OCI-M2 (cell line): ENCODE results near the gene L1CAM.

Experiments used
- DNase-seq: peaks from one replicate; lab custom pipeline; 2025; ENCODE audit not compliant: unreplicated experiment; lab: John Stamatoyannopoulos, UW

Gene L1CAM, protein sequence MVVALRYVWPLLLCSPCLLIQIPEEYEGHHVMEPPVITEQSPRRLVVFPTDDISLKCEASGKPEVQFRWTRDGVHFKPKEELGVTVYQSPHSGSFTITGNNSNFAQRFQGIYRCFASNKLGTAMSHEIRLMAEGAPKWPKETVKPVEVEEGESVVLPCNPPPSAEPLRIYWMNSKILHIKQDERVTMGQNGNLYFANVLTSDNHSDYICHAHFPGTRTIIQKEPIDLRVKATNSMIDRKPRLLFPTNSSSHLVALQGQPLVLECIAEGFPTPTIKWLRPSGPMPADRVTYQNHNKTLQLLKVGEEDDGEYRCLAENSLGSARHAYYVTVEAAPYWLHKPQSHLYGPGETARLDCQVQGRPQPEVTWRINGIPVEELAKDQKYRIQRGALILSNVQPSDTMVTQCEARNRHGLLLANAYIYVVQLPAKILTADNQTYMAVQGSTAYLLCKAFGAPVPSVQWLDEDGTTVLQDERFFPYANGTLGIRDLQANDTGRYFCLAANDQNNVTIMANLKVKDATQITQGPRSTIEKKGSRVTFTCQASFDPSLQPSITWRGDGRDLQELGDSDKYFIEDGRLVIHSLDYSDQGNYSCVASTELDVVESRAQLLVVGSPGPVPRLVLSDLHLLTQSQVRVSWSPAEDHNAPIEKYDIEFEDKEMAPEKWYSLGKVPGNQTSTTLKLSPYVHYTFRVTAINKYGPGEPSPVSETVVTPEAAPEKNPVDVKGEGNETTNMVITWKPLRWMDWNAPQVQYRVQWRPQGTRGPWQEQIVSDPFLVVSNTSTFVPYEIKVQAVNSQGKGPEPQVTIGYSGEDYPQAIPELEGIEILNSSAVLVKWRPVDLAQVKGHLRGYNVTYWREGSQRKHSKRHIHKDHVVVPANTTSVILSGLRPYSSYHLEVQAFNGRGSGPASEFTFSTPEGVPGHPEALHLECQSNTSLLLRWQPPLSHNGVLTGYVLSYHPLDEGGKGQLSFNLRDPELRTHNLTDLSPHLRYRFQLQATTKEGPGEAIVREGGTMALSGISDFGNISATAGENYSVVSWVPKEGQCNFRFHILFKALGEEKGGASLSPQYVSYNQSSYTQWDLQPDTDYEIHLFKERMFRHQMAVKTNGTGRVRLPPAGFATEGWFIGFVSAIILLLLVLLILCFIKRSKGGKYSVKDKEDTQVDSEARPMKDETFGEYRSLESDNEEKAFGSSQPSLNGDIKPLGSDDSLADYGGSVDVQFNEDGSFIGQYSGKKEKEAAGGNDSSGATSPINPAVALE

DNA sequence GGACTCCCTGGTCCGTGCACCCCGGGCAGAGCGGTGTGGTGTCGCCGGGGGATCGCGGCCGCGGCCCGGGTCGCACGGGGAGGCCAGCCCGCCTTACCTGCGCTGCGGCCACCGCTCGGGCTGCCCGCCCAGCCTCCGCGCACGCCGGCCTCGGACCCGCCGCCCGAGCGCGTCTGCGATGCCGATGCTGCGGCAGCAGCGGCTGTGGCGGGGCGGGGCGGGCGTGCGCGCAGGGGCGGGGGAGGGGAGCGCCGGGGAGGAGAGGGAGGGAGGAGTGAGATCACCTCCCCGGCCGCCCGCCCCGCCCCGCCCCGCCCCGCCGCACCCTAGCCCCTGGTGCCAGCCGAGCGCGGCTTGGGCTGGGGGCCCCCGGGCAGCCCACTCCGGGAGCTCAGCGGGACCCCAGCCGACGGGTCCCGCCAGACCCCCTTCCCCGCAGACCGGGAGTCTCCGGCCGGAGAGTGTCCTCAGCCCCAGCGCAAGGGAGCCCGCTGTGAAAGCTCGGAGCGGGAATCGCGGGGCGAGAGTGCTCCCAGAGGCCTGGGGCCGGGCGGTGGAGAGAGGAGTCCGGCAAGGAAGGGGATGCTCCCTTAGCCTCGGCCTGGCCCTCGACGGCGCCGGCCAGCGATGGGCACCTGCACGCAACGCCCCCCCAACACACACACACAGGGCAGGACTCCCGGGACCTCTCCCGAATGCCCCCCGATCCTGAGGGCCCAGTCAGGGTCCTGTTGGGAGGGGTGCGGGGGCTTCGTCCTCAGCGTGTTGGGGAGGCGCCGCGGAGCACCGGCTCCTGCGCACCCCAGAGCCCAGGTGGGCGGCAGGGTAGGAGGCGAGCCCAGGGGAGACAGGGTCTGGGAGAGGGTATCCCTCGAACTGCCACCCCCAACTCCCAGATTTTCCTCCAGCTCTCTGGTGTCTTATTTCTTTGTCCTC lies at the start of gene L1CAM:
Gene L1CAM, minus strand, starts transcription at position 206 of the 936 bp plus-strand sequence. CDS start 10,337 bp downstream, outside the sequence.
- DNase-seq, result no peak

DNA sequence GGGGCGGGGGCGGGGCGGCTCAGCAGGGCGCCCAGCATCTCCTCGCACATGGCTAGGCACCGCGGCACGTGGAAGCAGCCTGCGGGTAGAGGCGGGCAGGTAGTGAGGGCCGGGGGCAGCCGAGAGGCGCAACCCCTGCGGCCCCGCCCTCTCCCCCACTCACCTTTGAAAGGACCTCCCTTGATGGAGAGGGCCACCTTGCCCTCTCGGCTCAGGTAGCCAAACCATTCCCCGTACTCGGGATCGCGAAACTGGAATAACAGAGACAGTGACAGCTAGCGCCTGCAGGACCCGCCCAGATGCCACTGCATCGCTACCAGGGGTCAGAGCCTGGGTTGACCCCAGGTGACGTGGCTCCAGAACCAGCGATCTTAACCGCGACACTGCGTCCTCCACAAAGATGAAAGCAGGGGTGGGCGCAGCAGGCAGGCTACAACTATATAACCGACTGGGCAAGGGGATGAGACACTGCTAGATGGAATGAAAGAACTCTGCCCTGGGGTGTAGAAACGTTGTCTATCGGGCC lies 49.4 kb upstream of the L1CAM start:
- DNase-seq, result no peak

DNA sequence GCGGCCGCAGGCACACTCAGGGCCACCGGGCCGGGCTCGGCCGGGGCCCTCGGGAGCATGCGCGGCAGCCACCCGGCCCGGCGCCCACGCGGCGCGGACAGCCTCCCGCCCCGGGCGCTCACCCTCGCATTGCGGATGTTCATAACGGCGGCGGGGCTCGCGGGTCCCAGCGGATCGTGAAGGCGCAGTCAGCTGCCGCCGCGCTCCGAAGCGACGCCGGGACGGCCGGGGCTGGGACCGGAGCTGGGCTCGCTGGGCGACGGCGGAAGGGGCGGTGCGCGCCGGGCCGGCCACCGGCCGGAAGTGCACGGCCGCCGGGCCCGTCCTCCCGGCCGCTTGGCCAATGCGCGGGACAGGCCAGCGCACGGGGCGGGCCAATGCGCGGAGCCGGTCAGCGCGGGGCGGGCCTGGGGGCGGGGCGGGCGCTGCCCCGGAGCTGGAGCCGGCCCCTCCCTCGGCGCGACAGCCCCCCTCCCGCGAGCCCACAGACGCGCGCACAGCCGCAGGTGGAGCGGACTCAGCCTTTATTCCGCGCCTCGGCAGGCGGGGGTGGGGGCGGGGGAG lies 48.9 kb upstream of the L1CAM start, which contains the start of gene NAA10:
Gene NAA10, minus strand, starts transcription at position 276 of the 564 bp plus-strand sequence. Its CDS starts 133 bp downstream, at position 143.
- no peak for DNase-seq

DNA sequence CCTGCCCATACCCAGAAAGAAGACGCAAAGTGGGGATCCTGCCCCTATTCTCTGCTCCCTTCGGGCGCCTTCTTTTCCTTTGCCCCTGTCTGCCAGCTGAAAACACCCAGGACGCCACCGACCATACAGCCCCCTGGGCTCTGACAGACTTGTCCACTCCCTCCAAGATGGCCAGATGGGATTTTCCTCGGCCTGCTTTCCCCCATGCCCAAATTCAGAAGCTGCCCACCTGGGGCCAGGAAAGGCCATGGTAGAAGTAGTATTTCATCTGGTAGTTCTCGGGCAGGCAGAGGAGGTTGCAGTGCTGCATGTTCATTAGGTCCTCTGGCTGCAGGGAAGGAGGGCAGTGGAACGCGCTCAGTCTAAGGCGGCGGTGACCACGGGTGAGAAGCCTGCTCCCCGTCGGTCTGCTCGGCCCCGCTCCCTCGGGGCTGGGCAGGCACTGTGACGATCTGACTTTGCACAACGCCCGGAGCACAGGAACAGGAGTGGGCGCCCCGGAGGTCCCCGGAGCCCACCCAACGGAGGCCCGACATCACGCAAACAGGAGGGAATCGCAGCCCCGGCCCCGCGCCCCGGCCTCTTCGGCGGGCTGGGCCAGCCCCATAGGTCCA lies 48.3 kb upstream of the L1CAM start:
- DNase-seq, result no peak

DNA sequence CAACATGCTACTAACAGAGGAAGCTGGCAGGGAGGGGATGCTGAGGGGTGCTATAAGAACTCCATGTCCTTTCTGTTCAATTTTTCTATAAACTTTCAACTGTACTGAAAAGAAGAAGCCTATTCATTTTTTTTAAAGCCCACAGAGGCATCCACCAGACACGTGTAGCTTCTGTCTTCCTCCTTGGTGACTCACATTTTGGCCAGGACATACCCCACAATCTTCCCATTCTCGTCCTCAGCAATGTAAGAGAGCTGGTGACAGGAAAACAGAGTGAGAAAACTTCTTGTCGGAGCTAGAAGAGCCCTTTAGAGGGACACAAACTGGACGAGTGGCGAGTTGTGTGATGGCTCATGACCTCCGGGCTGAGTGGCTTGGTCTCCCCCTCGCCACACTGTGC lies 47.8 kb upstream of the L1CAM start:
- no peak for DNase-seq

DNA sequence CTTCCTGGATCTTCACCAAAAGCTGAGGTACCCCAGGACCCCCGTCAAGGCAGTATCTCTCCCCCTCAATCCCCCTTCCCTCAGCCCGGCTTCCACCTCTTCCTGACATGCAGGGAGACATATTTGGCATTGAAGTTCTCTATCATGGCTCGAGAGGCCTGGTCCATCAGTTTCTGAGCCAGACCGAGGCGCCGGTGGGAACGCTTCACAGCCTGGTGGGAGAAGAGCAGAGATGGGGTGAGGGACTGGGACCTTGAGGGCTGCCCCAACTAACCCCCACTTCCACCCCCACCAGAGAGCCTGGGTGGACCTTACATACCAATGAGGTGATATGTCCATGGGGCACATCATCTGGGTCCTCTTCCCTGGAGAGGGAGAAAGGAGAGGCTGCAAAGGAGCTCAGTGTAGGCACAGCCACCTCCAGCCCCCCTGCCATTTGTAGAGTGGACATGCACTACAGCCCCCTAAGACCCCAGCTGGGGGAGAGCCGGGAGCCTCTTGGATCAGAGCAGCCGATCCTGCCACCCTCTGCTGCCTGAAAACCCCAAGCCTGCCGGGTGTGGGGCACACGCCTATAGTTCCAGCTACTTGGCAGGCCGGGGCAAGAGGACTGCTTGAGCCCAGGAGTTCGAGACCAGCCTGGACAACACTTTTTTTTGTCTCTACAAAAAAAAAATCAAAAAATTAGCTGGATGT lies 46.4 kb upstream of the L1CAM start:
- no peak for DNase-seq

DNA sequence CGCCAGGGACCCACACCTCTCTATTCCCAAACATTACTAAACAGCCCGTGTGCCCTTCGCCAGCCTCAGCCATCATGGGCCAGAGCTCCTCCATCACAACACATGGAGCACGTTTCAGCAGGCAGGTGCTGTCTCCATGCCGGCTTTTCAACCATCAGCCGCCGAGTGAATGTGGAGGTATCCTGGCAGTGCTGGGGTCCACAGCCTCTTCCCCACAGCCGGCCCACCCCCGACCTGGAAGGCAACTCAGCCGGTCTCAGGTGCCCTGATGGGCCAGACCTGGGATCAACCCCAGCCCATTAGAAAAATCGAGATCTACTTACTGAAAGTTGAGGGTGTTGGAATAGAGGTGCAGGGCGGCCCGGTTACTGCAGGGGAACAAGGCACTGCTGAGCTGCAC lies 45.8 kb upstream of the L1CAM start:
- no peak for DNase-seq

DNA sequence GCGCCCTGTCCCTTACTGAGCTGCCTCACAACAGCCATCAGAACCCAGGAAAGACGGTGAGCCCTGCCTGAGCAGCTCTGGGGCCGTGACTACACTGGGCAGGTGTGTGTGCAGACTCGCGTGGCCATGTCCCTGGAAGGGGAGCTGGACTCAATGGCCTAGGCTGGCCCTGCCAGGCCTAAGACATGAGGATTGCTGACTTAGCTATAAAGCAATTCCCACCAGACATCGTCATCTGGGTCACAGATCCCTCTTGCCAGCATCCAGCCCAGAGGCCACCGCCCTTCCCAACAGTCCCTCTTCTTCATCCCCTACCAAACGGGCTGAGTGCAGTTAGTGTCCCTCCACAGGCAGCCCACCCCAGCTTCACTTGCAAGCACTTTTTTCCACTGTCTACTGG lies 45.2 kb upstream of the L1CAM start:
- no peak for DNase-seq

DNA sequence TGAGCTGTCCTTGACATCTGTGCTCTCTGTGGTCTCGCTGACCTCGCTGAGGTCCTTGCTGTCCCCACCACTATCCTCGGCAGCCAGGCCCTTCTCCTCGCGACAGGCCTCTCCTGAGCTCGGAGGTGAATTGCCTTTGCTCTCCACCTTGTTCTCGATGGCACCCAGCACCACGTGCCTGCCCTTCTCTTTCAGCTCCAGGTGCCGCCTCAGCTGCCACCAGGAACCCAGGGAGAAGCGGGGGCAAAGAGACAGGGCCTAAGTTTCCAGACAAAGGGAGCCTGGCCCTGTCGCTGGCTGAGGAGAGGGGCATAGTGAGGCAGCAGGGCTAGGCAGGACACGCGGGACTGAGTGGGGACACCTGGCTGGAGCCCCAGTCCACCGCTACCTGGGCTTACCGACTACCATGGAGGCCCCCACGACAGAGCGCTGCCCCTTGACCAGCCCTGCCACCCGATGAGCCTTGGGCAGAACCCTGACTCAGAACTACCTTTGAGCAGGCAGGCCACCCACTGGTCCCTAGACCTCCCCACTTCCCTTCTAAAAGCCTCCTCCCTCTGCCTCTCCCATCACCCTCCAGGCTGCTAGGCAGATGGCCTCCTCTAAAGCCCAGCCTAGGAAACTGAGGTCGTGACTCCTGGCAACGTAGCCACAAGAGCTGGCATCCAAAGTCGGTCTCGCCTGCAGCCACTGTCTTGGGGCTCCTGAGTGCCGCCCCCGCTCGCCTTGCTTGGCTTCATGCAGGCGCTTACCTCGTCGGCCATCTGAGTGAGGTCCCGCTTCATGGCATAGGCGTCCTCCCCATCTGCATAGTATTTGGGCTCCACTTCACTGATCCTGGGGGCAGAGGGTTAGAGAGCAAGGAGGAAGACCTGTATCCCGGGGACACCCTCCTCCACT lies 44.3 kb upstream of the L1CAM start:
- DNase-seq, result no peak

DNA sequence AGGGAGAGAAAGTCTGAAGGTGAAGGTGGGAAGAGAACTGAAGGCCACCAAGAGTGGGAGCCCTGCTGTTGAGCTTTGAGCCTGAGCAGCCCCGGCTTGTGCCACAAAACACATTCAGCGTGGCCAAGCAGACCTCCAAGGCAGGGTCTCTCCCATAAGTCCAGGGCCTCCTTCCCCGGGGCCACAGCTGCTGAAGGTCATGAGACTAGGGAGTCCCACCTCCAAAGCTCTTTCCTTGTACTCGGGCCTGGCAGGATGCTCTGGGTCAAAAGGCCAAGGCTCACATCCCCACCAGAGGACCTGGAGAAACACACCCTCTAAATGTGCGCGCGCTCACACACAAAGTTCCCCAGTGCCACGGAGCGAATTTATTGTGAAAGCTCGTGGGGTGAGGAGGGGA lies 43.6 kb upstream of the L1CAM start:
- no peak for DNase-seq

DNA sequence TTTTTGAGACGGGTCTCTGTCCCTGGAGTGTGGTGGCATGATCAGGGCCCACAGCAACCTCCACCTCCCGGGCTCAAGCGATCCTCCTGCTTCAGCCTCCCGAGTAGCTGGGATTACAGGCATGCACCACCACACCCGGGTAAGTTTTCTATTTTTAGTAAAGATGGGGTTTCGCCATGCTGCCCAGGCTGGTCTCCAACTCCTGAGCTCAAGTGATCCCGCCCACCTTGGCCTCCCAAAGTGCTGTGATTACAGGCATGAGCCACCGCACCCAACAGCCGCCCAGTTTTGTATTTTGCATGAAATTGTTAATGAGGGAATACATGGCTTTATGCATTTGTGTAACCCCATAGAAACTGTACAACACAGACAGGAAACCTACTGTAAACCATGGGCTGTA lies 42.9 kb upstream of the L1CAM start:
- no peak for DNase-seq

DNA sequence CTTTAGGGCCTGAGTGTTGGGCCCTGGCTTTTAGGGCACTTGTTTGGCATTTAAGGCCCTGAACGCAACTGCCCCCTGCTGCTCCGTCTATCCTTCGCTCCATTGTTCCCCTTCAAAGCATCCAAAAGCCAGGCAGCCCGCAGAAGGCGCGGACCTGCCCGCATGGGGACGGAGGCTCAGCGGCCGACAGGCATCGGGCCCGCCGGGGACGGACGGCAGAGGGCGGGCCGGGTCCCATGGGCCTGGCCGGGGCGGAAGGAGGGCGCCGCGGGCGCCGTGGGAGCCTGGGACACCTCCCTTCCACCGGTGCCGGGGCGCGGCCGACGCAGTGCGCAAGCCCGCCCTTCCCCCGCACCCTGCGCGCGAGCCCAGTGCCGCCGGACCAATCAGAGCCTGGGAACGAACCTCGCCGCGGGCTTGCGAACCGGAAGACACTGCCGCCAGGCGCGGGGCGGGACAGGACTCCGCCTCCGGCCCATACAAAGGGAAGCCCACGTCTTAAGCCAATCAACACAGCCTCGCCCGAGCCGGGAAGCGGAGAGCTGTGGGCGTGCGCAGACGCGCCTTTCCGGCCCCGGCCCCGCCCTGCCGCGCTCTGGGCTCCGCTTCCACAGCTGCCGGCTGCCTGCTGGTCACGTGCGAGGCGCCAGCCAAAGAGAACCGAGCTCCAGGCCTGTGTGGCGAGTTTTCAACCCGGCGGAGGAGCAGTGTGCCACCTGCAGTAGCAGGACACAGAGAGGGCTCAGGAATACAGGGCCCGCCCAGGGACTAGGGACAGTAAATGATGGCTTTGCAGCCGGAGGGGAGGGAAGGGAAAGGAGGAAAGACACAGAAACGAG lies 42.2 kb upstream of the L1CAM start:
- DNase-seq, result peak; percentile 48

DNA sequence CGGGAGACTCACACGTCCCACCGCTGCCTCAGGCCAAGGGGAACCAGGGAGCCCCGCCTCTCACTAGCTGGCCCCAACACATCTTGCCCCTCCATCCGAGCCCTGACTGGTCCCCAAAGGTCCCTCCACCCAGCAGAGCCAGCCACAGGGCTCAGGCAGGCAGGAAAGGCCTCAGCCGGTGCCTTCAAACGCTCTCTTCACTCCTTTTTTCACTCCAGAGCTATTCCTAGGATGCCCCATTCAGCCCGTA lies 41.6 kb upstream of the L1CAM start:
- no peak for DNase-seq

DNA sequence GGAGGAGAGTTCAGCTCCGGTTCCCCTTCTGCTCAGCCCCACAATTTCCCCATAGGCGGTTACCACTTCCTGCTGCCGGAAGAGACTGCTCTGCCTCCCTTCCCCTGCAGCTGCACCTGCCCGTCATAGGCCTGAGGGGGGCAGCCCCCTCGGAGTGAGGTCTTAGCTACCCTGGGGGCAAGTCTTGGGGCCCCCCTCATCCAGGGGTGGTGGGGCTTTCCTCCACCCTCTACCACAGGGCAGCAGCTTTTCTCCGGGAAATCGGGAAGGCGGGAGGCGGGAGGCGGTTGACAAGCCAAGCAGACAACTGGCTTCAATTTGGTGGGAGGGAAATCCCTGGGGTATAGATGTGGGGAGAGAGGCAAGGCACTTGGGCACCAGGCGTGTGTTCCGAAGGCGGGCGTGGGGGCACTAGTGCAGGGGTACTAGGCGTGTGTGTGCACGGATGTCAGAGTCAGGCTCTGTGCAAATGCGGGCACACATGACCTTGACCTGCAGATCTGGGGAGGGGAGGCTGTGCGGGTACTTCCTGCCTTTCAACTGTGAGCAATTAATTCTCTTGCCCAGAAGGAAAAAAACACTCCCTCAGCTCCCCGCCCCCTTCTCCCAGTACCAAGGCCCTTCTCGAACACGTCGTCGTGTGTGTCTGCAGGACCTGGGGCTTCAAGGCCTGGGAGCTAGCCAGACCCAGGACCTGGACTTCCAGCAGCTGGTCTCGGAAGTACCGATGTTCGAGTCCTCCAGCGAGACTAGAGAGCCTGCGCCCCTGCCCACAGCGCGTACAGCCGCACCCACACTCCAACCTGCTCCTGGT lies 41.1 kb upstream of the L1CAM start:
- no peak for DNase-seq

DNA sequence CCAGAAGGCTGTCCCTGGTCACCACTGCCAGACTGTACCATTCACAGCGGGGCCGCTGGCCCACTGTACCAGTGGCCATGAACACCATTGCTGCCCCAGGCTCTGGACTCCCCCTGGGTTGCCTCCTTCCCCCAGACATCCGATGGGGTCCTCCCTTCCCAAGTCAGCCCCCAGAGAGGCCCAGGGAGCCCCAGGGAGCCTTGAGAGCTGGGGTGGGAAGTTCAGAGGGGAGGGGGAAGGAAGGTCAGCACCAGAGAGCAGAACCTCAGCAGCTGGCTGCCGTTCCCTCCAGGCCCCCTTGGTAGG lies 40.5 kb upstream of the L1CAM start:
- no peak for DNase-seq
